Iris pigment epithelial cell (primary cell): Measurements from ENCODE around the gene LGI4.
"Not testable (repeated sequence)": the region's sequence is repeated elsewhere in the genome, so short reads cannot be mapped to it uniquely, and the experiment has no call there.

ENCODE experiments used
- DNase-seq: peaks from one replicate; pipeline ENCODE4 v3.0.0-alpha.2; 2011; ENCODE audit warnings: low read depth

LGI4 gene

GRCh38 chr19:35105411-35106290, 29.2 kb downstream of the LGI4 start:
- DNase-seq: no peak

- DNase-seq: no peak
Measured at GRCh38 chr19:35105047-35105410, 29.8 kb downstream of the LGI4 start.

- DNase-seq: no peak
Measured at GRCh38 chr19:35104361-35104760, 30.5 kb downstream of the LGI4 start.

DNA sequence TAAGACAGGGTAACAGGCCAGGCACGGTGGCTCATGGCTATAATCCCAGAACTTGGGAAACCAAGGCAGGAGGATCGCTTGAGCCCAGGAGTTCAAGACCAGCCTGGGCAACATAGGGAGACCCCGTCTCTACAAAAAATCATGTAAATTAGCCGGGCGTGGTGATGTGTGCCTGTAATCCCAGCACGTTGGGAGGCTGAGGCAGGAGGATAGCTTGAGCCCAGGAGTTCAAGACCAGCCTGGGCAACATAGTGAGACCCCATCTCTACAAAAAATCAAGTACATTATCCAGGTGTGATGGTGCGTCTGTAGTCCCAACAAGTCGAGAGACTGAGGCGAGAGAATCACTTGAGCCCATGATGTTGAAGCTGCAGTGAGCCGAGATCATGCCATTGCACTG, 31.2 kb downstream of the LGI4 start:
- DNase-seq: not testable (repeated sequence)

DNA sequence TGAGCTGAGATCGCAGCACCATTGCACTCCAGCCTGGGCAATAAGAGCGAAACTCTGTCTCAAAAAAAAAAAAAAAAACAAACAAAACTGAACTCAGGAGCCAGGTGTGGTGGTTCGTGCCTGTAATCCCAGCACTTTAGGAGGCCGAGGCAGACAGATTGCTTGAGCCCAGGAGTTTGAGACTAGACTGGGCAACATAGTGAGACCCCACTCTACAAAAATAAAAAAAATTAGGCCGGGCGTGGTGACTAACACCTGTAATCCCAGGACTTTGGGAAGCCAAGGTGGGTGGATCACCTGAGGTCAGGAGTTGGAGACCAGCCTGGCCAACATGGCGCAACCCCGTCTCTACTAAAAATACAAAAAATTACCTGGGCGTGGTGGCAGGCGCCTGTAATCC, 32.9 kb downstream of the LGI4 start:
- DNase-seq: not testable (repeated sequence)

GRCh38 chr19:35100588-35101533, 34.0 kb downstream of the LGI4 start:
- DNase-seq: no peak

DNA sequence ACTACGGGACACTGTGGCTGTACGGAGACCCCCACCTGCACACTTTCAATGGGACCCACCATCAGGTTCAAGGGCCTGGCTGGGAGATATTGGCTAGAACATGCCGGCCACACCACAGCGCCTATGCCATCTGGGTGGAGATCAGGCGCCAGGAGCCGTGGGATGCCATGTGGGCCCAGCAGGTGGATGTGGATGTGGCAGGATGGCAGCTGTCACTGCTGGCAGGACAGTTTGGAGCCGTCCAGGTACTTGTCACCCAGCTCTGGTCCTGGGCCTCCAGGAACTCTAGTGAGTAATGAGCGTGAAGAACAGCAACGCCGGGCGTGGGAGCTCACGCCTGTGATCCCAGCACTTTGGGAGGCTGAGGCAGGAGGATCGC, 35.0 kb downstream of the LGI4 start:
- no peak for DNase-seq

- DNase-seq: no peak
Measured at GRCh38 chr19:35099155-35099896, 35.5 kb downstream of the LGI4 start.

DNA sequence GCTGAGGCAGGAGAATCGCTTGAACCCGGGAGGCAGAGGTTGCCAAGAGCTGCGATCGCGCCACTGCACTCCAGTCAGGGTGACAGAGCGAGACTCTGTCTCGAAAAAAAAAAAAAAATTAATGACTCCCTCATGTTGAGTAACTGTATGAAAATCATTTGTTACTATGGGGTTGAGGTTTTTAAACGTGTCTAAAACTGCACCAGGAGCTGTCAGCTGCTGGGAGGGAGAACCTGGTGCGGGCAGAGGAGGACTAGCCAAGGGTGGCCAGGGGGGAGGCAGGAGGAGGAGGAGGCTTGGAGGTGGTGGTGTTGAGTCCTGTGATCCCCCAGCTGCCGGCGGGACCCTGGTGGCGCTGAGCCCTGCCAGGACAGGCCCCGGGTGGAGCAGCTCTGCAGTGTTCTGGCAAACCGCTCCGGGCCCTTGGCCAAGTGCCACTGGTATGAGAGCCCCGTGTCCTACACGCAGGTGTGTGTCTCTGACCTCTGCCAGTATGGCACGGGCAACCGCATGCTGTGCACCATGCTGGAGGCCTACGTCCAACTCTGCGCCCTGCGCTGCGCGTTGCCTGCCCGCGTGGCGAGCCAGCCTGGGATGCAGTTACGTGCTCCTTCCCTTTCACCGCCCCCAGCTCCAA, 36.3 kb downstream of the LGI4 start:
- DNase-seq: no peak

DNA sequence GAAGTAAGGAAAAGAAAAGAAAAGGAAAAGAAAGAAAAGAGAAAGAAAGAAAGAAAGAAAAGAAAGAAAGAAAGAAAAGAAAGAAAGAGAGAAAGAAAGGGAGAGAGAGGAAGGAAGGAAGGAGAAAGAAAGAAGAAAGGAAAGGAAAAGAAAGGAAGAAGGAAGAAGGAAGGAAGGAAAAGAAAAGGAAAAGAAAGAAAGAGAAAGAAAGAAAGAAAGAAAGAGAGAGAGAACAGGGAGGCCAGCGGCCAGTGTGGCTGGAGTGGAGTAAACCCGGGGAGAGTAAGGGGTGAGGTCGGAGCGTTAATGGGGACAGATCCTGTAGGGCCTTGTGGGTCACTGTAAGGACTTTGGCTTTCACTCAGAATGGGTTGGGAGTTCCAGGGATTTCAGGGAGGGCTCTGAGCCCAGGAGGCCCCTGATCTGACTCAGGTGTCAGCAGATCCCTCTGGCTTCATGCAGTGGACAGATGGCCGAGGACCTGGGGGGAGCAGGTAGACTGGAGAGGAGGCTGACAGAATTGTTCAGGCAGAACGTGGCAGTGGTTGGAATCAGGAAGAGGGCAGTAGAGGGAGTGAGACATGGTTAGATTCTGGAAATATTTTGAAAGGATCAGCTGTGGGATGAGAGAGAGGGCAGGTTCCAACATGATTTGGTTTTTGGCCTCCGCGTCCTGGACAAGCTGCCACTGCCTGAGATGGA, 39.0 kb downstream of the LGI4 start:
- no peak for DNase-seq

GRCh38 chr19:35094656-35095055, 40.2 kb downstream of the LGI4 start:
- no peak for DNase-seq

- DNase-seq: no peak
Measured at GRCh38 chr19:35093941-35094647, 40.8 kb downstream of the LGI4 start.

GRCh38 chr19:35093430-35093829, 41.4 kb downstream of the LGI4 start:
- DNase-seq: no peak

DNA sequence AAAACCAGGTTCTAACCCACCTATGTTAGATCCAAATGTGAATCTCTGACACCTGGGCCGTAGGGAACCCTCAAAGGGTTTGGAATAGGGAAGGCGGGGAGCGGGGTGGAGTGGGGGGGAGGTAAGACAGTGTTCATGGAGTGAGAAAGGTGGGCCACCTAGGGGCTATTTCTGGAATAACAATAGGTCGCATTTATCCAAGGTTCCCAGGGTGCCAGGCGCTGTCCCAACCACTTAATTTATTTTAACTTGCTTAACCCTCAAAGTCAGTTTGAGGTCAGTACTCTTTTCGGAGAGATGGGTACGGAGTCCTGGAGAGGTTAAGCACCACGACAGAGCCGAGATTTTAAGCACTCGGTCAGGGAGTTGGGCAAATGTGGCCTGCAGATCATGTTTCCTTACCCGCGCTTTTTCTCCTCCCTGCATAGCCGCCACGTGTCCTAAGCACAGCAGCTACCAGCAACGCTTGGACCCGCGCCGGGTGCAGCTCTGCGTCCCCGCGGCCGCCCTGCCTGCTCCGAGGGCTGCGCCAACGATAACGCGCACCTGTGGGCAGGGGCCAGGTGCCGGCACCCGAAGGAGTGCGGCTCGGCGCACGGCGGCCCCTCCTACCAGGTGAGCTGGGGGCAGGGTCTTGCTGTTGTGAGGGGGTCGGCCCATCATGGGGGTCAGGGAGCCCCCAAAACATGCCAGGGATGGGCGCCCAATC, 44.2 kb downstream of the LGI4 start:
- peak; percentile 50 for DNase-seq

GRCh38 chr19:35090160-35090505, 44.7 kb downstream of the LGI4 start:
- DNase-seq: no peak

- no peak for DNase-seq
Measured at GRCh38 chr19:35089554-35089953, 45.3 kb downstream of the LGI4 start.

- peak; percentile 78 for DNase-seq
Measured at GRCh38 chr19:35088131-35088913, 46.5 kb downstream of the LGI4 start.

GRCh38 chr19:35087393-35087792, 47.5 kb downstream of the LGI4 start:
- no peak for DNase-seq

DNA sequence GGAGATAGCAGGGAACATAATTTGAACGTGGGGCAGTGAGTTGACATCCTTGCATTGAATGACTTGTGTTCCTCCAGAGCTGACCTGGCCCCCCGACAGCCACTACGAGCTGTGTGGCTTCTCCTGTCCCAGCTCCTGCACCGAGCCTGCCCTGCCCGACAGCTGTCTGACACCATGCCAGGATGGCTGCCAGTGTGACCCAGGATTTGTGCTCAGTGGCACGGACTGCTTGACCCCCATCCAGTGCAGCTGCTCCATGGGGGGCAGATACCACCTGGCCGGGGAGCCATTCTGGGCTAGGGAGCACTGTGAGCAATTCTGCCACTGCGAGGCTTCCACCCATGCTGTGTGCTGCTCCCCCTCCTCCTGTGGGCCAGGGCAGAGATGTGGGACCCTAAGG, 48.4 kb downstream of the LGI4 start:
- DNase-seq: no peak
